Uterus (tissue), 4 donors: ENCODE measurements around the gene CREB5. TPM values are rescaled to one million over a fixed set of nuclear protein-coding genes. Genes with fewer than 3 reads are reported as not detected.

Experiments
- DNase-seq, 2 donors: peaks; one replicate each; pipeline ENCODE4 v3.0.0-alpha.2; 2019 to 2020
- H3K27ac ChIP-seq, 2 donors: fragments of 200-600 bp; sonication (generic); 1 replicate in 1 of 2; 2 replicates in 1 of 2; pipeline ENCODE4 v1.5.1; 2016 to 2018
- H3K27me3 ChIP-seq, 2 donors: fragments of 200-600 bp; sonication (generic); one replicate each; pipeline ENCODE4 v1.5.1; 2018 to 2019; ENCODE audit warnings: control low read depth in 1 of 2
- H3K36me3 ChIP-seq, 2 donors: fragments of 200-600 bp; sonication (generic); one replicate each; pipeline ENCODE4 v1.5.1; 2019; ENCODE audit warnings: control low read depth in 1 of 2
- H3K4me1 ChIP-seq, 2 donors: fragments of 200-600 bp; sonication (generic); one replicate each; pipeline ENCODE4 v1.5.1; 2018 to 2019; ENCODE audit warnings: control low read depth in 1 of 2
- H3K4me3 ChIP-seq, 2 donors: fragments of 200-600 bp; sonication (generic); 1 replicate in 1 of 2; 2 replicates in 1 of 2; pipeline ENCODE4 v1.5.1; 2018 to 2019; ENCODE audit warnings: mild to moderate bottlenecking in 1 of 2
- H3K9me3 ChIP-seq, 2 donors: fragments of 200-600 bp; sonication (generic); one replicate each; pipeline ENCODE4 v1.5.1; 2019; ENCODE audit warnings: control low read depth in 1 of 2
- CTCF ChIP-seq, 4 experiments: fragments of 200-600 bp in 2 of 4; fragments of 450-650 bp in 2 of 4; sonication (generic) in 2 of 4; IDR thresholded peaks; one replicate each; pipeline ENCODE4 v1.5.1; 2016 to 2019; ENCODE audit warnings: antibody characterized with exemption in 4 of 4, mild to moderate bottlenecking in 2 of 4, moderate library complexity in 1 of 4
- POLR2A ChIP-seq, 2 donors: fragments of 450-650 bp; IDR thresholded peaks; one replicate each; pipeline ENCODE4 v1.6.1; 2016; ENCODE audit warnings: antibody characterized with exemption in 2 of 2, mild to moderate bottlenecking in 1 of 2, moderate library complexity in 1 of 2
- intact Hi-C: fragments of 100-400 bp; cut with DNase I; formaldehyde crosslinking; loops from one replicate; pipeline ENCODE4 v1.15.1; 2023; ENCODE audit warnings: low total_unique reads
- total RNA-seq, 4 donors: library from RNA; depleted of rRNA in 3 of 4; stranded (reverse); fragments of >200 nt in 3 of 4; gene quantifications; one replicate each; pipeline versions ENCODE4 v1.1.0 to v1.2.4, GENCODE V29; 2014 to 2023
- donor health status: DM: yes; HTN: yes; CAD: no.

CREB5 gene
- total RNA-seq, 4 donors from 2014 or later, result 7.1 to 40.2 (median 23.9) TPM

- intact Hi-C loops, result no loop called here
These were observed 336.0 kb downstream of the CREB5 start for GRCh38 chr7:28748346-28748745.

GRCh38 chr7:28748933-28749584 is 336.7 kb downstream of the CREB5 start:
- Histone ChIP-seq H3K4me1 (no peaks in the 10 kb centered on the region), H3K27ac (no peak overlapping the region), H3K27me3 (no peaks in the 10 kb centered on the region), H3K4me3 (no peak overlapping the region), H3K36me3 (no peaks in the 10 kb centered on the region), H3K9me3 (no peaks in the 10 kb centered on the region)
- intact Hi-C loops, result no loop called here
- TF ChIP-seq CTCF (IDR thresholded peaks at IDR 0.05) (no peak), POLR2A (IDR thresholded peaks at IDR 0.05) (no peak)
- no peak for DNase-seq

More at GRCh38 chr7:28748346-28748745, 336.0 kb downstream of the CREB5 start:
- Histone ChIP-seq H3K27me3 (no peaks in the 10 kb centered on the region), H3K27ac (no peak overlapping the region), H3K4me1 (no peaks in the 10 kb centered on the region), H3K36me3 (no peaks in the 10 kb centered on the region), H3K9me3 (no peaks in the 10 kb centered on the region), H3K4me3 (no peak overlapping the region)
- DNase-seq, result no peak
- TF ChIP-seq POLR2A (IDR thresholded peaks at IDR 0.05), result no peak
- no peak for TF ChIP-seq CTCF (IDR thresholded peaks at IDR 0.05)

- H3K27ac ChIP-seq, result no peak overlapping the region
- TF ChIP-seq CTCF (IDR thresholded peaks at IDR 0.05), result no peak
- no peak for TF ChIP-seq POLR2A (IDR thresholded peaks at IDR 0.05)
- no peaks in the 10 kb centered on the region for H3K4me1 ChIP-seq
- intact Hi-C loops, result no loop called here
- no peak for DNase-seq
- no peaks in the 10 kb centered on the region for H3K27me3 ChIP-seq
- H3K9me3 ChIP-seq, result no peaks in the 10 kb centered on the region
- no peaks in the 10 kb centered on the region for H3K36me3 ChIP-seq
- H3K4me3 ChIP-seq, result no peak overlapping the region
These were observed 337.3 kb downstream of the CREB5 start for GRCh38 chr7:28749638-28750037.

GRCh38 chr7:28750981-28751380 is 338.7 kb downstream of the CREB5 start:
- intact Hi-C loops, result no loop called here
- Histone ChIP-seq H3K36me3 (no peaks in the 10 kb centered on the region), H3K27ac (no peak overlapping the region), H3K4me1 (no peaks in the 10 kb centered on the region), H3K27me3 (no peaks in the 10 kb centered on the region), H3K9me3 (no peaks in the 10 kb centered on the region), H3K4me3 (no peak overlapping the region)
- TF ChIP-seq POLR2A (IDR thresholded peaks at IDR 0.05) (no peak), CTCF (IDR thresholded peaks at IDR 0.05) (no peak)
- DNase-seq, result no peak

- Histone ChIP-seq H3K36me3 (no peaks in the 10 kb centered on the region), H3K4me1 (no peaks in the 10 kb centered on the region), H3K27me3 (no peaks in the 10 kb centered on the region), H3K9me3 (no peaks in the 10 kb centered on the region), H3K27ac (no peak overlapping the region), H3K4me3 (no peak overlapping the region)
- no peak for TF ChIP-seq CTCF (IDR thresholded peaks at IDR 0.05)
- TF ChIP-seq POLR2A (IDR thresholded peaks at IDR 0.05), result no peak
- intact Hi-C loops, result no loop called here
- no peak for DNase-seq
These were observed 341.3 kb downstream of the CREB5 start for GRCh38 chr7:28753613-28754012.
